Astrocyte (in vitro differentiated cells and primary cell): ENCODE results near the gene FLT3LG.

Experiments used
- CTCF ChIP-seq: IDR thresholded peaks from 2 replicates; pipeline ENCODE4 v1.5.1; 2011; ENCODE audit warnings: low read depth, mild to moderate bottlenecking, inconsistent platforms, low read length, moderate library complexity; ENCODE audit not compliant: insufficient read depth
- EZH2 ChIP-seq: IDR thresholded peaks from 2 replicates; pipeline ENCODE4 v1.6.1; 2012; ENCODE audit warnings: mild to moderate bottlenecking, low read length, inconsistent platforms; ENCODE audit not compliant: insufficient read depth

DNA sequence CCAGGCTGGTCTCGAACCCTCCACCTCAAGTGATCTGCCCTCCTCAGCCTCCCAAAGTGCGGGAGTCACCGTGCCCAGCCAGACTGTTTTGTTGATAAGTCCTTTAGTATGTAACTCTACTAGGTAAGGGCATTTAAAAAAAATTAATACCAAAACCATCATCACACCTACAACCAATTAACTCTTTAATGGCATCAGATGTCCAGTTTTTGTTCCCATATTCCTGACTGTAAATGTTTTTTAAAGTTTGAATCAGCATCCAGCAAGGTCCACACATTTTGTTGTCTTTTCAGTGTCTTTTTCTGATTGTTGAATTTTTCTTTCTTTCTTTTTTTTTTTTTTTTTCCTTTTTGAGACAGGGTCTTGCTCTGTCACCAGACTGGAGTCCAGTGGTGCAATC lies 44.0 kb downstream of the FLT3LG start:
- TF ChIP-seq CTCF (no peak), EZH2 (no peak)
